ENCODE results near the gene RPTOR. TPM values are rescaled to one million over a fixed set of nuclear protein-coding genes. Genes with fewer than 3 reads are reported as not detected.

Gene RPTOR
- total RNA-seq, 4 donors from 2014 or later = 19.0 to 48.3 (median 27.3) TPM

DNA sequence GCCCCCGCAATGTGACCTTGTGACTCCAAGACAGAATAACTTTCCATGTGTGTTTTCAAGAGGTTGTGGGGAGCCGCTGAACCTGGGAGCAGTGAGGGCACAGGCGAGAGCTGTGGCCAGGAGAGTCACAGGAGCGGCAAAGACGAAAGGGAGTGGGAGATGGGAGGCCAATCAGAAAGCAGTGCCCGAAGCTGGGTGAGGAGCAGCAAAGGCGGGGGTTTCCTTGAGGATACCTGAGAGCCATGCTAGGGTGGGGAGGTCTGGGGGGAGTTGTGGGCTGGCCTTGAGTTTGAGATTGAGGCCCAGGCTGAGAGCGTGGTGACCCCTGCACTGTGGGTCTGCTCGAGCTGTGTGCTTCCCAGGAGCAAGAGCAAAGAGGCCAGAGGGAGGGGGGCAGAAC is 45.1 kb upstream of the RPTOR start:
- TF ChIP-seq CTCF (IDR thresholded peaks at IDR 0.05) (no peak), POLR2A (IDR thresholded peaks at IDR 0.05) (no peak)
- DNase-seq = no peak
- Histone ChIP-seq H3K4me1 (peaks cover 4 to 6% of the 10 kb centered on the region in 2 donors), H3K4me3 (no peak overlapping the region), H3K27me3 (no peaks in the 10 kb centered on the region), H3K27ac (no peak overlapping the region), H3K9me3 (no peaks in the 10 kb centered on the region), H3K36me3 (no peaks in the 10 kb centered on the region)
- intact Hi-C loops (cut with DNase I; ENCODE audit: low total_unique reads) = no loop called here

DNA sequence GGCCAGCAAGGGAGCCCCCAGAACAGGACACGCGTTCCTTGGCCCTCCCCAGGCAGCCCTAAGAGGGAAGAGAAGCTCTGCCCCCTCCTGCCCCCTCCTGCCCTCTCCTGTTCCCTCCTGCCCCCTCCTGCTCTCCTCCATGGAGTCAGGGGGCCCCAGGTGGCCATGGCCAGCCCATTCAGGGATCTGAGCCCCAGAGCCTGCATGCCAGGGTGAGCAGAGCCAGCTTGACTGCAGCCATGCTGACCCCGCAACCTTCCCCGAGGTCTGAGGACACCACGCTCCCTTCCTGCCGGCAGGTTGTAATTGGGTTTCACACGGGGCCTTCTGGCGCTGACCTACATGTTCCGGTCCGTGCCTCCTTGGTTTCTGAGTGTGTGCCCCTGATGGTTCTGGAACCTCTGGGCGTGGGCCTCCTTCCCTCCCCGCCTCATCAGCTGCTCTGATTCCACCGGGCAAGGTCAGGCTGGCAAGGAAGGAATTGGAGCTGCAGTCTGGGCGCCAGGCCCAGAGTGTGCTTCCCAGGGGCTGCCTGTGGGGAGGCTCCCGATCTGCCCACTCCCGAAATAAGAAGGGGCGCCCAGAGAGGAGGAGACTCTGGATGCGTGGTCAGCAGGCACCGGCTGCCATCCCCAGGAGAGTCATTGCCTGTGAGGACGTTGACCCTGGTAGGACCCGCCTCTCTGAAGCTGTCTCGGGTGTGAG is 44.5 kb upstream of the RPTOR start:
- H3K27me3 ChIP-seq = no peaks in the 10 kb centered on the region

DNA sequence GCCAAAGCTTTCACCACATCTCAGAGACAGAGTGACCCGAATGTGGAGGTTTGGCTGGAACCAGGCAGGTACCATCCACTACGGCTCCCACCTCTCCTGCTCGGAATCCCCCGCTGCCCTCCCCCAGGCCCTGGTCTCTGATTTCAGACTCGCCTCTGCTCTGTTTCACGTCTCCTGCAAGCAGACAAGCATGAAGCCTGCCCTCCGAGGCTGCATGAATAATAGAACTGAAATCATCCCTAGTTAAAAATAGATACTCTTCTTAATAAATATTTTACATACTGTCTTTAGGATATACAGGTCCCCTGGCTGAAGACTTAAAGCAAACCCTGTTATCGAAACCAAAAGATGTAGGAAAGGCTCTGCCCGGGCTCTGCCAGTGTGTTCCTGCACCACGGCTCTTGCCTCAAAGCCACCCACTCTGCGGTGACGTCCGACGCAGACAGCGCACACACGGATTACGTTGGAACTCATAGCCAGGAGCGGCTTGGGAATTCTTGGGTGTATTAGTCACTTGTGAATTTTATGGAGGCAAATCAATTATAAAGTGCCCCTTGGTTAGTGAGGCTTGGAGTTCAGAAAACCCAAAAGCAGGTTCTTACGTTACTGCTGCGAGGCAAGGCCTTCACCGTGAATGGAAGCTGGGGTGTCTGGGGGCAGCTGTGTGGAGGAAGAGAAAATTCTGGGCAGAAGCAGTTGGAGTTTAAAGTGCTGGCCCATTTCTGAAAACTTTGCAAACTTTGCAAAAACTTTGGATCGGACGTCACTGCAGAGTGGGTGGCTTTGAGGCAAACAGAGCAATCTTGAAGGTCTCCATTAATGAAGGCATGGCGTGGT is 42.7 kb upstream of the RPTOR start:
- DNase-seq = peak; percentile 54 to 69
- Histone ChIP-seq H3K36me3 (no peaks in the 10 kb centered on the region), H3K9me3 (no peaks in the 10 kb centered on the region), H3K4me1 (peaks cover 4 to 6% of the 10 kb centered on the region in 2 donors), H3K27me3 (no peaks in the 10 kb centered on the region), H3K4me3 (peak overlapping the region in 1 of 2 donors; percentile 10), H3K27ac (peak overlapping the region; percentile 67 to 70)
- no peak for TF ChIP-seq CTCF (IDR thresholded peaks at IDR 0.05)
- TF ChIP-seq POLR2A (IDR thresholded peaks at IDR 0.05) = no peak
- intact Hi-C loops (cut with DNase I; ENCODE audit: low total_unique reads) = no loop called here

More for the DNA sequence above, 44.5 kb upstream of the RPTOR start:
- Histone ChIP-seq H3K4me3 (no peak overlapping the region), H3K27ac (no peak overlapping the region), H3K4me1 (peaks cover 4 to 6% of the 10 kb centered on the region in 2 donors), H3K36me3 (no peaks in the 10 kb centered on the region), H3K9me3 (no peaks in the 10 kb centered on the region)
- no peak for DNase-seq
- TF ChIP-seq POLR2A (IDR thresholded peaks at IDR 0.05) = no peak
- intact Hi-C loops (cut with DNase I; ENCODE audit: low total_unique reads) = no loop called here

GRCh38 chr17:80502578-80502877 is 42.1 kb upstream of the RPTOR start:
- no peak overlapping the region for H3K4me3 ChIP-seq
- H3K27me3 ChIP-seq = no peaks in the 10 kb centered on the region
- H3K36me3 ChIP-seq = no peaks in the 10 kb centered on the region
- TF ChIP-seq CTCF (IDR thresholded peaks at IDR 0.05) = no peak
- TF ChIP-seq POLR2A (IDR thresholded peaks at IDR 0.05) = no peak
- H3K9me3 ChIP-seq = no peaks in the 10 kb centered on the region
- DNase-seq = no peak
- intact Hi-C loops (cut with DNase I; ENCODE audit: low total_unique reads) = no loop called here
- H3K27ac ChIP-seq = peak overlapping the region in 1 of 2 donors; percentile 67
- peaks cover 4 to 6% of the 10 kb centered on the region in 2 donors for H3K4me1 ChIP-seq

- intact Hi-C loops (cut with DNase I; ENCODE audit: low total_unique reads) = no loop called here
- no peak for TF ChIP-seq POLR2A (IDR thresholded peaks at IDR 0.05)
- TF ChIP-seq CTCF (IDR thresholded peaks at IDR 0.05) = no peak
- Histone ChIP-seq H3K27ac (no peak overlapping the region), H3K4me1 (peaks cover 4 to 6% of the 10 kb centered on the region in 2 donors), H3K27me3 (no peaks in the 10 kb centered on the region), H3K9me3 (no peaks in the 10 kb centered on the region), H3K4me3 (no peak overlapping the region), H3K36me3 (no peaks in the 10 kb centered on the region)
- DNase-seq = no peak
These were observed 41.6 kb upstream of the RPTOR start for GRCh38 chr17:80503031-80503430.
